ENCODE measurements around the gene IDI1.
"Not testable (repeated sequence)": the region's sequence is repeated elsewhere in the genome, so short reads cannot be mapped to it uniquely, and the experiment has no call there.

Gene IDI1

DNA sequence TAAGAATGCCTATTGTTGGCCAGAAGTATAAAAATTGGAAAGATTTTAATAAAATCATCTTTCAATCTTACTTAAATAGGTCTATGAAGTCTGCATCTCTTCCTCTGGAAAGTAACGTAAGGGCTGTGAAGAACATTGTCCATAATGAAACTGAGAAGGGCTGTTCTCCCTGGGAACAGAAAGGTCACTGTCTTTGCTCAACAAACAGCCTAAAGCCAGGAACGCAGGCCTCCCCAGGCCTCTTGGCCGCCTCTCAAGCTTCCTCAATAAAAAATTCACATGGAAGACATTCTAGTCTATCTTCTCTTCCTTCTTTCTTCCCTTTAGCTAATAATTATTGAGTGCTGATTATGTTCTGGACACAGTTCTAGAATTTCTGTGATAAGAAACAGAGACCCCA, 14.2 kb downstream of the IDI1 start:
- DNase-seq (ENCODE audit: low spot score): no peak

DNA sequence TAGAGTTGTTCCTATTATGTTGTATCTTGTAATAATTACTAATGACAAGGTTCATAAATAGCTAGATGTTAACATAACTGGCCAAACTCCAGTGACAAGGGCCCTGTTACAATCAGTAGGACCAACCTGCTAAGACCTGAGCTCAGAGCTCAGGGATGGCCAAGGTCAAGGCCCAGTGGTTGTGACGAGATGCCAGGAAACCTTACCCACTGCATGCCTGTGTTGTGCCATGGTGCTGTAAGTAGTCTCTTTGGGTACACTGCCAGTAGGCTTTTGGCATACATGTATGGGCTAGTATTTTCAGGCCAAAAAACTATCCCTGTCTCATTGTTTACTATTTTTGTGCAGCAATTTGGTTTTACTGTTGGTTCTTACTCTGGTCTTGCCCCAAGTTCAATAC, 15.3 kb downstream of the IDI1 start:
- DNase-seq (ENCODE audit: low spot score): no peak

DNA sequence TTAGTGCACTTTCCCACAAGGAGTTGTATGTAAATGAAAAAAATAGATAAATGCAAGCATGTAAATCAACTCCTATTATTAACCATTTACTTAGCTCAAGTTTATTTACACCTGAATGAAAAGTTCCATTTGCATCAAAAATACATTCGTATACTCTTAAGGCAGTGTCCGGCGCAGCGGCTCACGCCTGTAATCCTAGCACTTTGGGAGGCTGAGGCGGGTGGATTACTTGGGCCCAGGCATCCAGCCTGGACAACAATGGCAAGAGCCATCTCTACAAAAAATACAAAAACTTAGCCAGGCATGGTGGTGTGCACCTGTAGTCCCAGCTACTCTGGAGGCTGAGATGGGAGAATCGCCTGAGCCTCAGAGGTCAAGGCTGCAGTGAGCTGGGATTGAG, 19.1 kb downstream of the IDI1 start:
- DNase-seq (ENCODE audit: low spot score): no peak

DNA sequence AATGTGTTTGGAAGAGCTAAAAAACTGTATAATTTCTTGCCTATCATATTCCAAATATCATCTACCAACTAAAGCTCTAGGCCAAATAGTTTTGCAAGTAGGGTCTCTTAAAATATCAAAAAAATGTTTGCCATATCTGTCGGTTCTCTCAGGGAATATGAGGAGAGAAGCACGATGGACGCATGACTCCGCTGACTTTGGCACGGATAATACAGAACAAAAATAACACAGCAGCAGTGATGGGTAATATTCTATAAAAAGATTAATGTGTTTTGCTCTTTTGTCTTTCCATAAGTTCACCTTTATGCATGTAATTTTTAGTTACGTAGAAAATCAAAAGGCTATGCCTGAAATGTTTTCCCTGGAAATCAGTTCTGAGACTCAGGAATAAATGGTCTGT, 22.3 kb downstream of the IDI1 start:
- DNase-seq (ENCODE audit: low spot score): no peak

DNA sequence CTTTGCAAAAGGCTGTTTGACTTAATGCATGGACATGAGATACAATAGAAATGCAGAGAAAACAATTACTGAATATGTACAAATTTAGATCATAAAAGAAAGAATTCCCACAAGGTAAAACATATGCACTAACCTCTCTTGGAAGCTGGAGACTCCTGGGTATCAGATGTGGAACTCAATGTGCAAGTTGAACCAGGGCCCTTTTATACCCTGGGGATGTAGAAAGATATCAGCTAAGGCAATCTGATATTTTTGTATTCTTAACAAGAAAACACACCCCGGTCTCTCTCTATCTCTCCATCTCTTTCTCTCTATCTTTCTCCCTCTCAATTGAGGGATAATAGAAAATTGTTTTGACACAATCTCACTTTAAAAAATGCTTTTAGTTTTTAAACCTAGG, 23.2 kb downstream of the IDI1 start, which contains the start of gene IDI2:
Gene IDI2 (minus strand): TSS at position 177 of the 400 bp plus-strand sequence. CDS start 1,136 bp downstream, outside the sequence.
- DNase-seq (ENCODE audit: low spot score): no peak

DNA sequence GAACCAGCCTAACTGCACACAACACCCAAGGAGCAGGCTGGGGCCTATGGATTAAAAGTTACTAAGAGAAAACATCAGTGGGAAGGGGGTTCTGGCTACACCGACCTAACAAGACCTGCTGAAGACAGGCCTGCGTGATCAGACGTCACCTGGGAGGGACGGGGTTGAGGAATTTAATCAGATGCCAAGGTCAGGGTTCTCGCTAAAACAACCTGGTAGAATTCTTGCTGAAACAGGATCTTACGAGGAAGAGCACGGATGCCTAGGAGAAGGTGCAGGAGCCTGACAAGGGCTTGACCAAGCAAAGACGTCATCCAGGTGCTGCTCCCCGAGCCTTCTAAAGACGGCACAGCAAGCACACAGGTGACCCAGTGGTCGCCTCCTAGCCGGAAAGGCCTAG, 24.8 kb downstream of the IDI1 start:
- no peak for DNase-seq (ENCODE audit: low spot score)

DNA sequence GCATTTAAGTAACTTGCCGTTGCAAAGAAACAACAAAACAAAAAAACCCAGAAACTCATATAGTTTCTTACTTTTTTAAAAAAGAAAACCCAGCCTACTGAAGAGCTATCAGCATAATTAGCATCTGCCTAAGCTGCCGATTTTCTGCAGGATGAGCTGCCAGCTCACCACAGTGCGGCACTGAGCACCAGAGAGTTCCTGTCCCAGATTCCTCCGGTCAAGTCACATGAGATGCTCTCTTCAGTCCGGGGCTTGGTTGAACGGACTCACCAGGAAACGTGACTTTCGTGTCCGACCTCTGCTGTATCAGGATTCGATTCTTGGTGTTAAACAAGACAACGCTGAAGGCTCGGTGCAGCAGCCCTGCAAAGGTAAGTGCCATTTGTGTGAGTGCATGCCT, 26.5 kb downstream of the IDI1 start:
- no peak for DNase-seq (ENCODE audit: low spot score)

DNA sequence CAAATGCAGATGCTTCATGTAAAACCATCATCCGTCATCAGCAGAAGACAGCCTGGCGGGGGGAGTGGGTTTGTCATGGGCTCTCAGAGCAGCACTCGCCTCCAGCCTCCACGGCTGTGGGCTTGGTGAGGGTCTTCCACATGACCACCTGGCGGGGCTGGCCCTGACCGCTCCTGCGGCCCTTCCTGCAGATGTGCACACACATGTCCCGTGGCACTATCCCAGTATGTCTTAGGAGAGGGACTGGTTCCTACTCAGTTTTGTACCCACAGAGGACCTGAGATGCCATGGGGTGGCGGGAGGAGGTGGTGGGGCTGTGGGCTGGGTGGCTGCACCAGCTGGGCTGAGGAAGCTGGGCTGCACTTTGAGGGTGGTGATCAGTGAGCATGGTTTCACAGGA, 28.0 kb downstream of the IDI1 start:
- DNase-seq (ENCODE audit: low spot score): no peak

DNA sequence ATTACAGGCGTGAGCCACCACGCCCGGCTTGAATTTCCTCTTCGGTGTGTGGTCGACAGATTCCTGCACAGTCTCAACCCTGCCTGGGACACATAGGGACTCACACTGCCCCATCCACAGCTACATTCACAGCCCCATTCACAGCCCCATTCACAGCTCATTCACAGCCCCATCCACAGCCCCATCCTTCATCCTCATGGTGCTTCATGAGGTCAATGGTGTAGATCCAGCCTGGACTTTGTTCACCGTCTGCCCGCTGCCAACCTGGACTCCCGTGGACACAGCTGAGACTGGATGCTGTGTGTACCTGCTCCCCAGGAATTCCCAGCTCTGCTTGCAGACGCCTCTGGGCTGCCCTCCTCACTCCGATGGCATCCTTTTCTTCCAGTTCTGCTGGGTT, 28.5 kb downstream of the IDI1 start:
- no peak for DNase-seq (ENCODE audit: low spot score)

DNA sequence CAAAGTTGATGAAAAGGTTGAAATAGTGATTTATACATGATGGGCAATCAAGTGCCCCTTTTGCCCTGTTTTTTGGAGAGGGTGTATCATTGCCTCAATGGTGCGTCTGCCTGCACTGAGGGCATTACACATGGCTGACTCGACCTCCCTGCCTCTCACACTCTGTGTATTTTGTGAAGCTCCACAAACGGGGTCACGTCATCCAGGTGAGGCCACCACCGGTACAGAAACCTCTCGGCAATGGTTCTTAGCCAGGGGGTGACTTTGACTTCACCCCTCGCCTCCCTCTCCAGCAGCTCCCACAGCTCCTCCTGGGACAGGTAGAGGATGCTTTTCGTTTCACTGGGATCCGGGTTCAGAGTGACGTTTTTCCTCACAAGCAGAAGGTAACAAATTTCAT, 29.6 kb downstream of the IDI1 start:
- no peak for DNase-seq (ENCODE audit: low spot score)

DNA sequence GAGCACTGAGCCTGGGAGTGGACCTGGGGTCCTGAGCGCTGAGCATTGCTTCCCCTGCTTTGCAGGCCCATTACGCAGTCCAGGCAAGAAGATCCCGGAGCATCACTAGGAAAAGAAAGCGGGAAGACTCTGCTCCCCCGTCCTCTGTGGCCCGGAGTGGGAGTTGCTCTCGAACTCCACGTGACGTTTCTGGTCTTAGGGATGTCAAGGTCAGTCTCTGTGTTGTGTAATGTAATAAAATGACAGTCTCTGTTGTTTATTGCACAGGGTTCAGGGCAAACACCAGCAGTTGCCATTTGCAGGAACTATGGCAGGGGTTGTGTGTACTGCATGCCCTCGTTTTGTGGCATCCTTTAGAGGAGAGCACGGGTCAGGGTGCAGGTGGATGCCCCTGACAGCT, 33.2 kb downstream of the IDI1 start:
- DNase-seq (ENCODE audit: low spot score): no peak

DNA sequence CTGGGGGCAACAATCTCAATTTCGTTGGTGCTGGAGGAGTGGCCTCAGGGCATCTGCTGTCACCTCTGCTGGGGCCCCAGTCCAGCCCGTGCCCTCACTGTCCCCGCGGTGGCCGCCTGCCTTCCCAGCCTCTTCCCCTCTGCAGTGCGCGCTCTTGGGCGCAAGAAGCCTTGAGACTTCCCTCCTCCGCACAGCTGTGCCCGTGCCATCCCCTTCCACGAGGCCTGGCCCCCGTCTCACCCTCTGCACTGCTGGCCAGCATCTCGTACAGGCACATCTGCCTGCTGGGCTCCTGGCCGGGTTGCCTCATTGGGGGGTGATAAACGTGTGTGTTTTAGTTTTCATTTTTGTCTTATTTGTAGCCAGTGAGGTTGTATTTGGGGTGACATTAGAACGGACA, 37.2 kb downstream of the IDI1 start:
- DNase-seq (ENCODE audit: low spot score): no peak

DNA sequence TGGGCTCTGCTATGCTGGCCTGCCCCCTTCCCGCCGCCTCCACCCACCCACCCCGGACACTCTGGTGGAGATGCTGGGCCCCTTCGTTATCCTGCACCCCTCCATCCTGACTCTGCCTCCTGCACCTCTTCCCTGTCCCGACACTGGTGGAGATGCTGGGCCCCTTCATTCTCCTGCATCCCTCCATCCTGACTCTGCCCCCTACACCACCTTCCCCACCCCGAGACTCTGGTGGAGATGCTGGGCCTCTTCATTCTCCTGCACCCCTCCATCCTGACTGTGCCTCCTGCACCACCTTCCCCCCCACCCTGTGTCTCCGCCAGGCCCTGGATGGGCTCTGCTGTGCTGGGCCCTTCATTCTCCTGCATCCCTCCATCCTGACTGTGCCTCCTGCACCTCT, 38.2 kb downstream of the IDI1 start:
- no peak for DNase-seq (ENCODE audit: low spot score)

DNA sequence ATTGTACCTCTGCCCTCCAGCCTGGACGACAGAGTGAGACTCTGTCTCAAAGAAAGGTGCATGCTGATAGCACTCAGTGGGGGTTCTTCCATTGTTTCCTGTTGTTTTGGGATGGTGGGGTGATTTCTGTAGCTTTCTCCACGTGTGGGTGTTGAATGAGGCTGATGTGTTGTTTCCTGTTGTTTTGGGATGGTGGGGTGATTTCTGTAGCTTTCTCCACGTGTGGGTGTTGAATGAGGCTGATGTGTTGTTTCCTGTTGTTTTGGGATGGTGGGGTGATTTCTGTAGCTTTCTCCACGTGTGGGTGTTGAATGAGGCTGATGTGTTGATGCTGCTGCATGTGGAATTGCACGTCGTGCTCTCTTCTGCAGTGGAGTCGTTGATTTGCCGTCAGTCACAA, 39.0 kb downstream of the IDI1 start:
- DNase-seq (ENCODE audit: low spot score): not testable (repeated sequence)

DNA sequence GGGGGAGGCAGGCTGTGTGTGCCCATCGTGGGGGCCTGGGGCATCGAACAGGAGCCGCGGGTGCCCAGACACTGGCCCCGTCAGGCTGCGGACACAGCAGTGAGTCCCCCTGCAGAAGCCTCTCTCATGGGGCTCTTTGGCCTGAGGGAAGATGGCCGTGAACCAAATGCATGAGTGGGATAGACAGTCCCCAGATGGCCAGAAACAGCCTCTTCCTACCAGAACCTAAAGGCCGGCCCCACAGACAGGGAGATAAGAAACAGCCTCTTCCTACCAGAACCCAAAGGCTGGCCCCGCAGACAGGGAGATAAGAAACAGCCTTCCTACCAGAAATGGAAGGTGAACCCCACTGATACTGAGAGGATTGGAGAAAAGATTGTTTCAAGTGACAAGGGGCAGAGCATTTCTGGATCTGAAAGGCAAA, 39.8 kb downstream of the IDI1 start:
- DNase-seq (ENCODE audit: low spot score): no peak

DNA sequence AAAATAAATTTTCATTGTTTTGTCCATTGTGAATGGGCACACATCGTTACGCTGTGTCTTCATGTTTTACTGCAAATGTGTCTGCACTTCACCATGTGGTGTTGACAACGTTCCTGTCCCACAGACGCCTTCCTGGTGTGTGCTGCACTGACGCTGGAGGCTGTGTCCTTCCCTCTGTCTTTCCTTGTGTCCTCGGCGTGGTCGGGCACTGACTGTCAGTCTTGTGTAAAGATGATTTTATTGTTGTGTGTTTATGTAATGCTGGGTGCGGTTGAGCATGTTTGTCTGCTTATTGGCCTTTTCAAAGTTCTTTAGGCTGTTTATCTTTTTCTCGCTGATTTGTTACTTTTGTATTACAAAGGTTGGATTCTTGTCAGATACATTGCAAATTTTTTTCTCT, 41.3 kb downstream of the IDI1 start:
- DNase-seq (ENCODE audit: low spot score): no peak

DNA sequence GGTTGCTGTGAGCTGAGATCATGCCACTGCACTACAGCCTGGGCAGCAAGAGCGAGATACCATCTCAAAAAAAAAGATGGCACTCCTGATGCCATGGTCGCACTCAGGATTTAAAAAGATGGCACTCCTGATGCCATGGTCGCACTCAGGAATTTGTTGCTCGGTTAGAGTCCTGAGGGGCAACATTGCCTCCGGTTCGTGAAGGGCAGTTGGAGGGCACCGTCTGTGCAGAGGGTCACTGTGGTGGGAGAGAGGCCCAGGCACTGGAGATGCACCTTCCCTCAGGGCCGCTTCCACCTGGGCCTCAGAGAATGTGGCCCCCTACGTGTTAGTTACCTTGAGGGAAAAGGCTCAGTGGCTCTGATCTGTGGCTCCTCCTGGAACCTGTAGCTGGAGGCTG, 42.3 kb downstream of the IDI1 start:
- DNase-seq (ENCODE audit: low spot score): no peak

DNA sequence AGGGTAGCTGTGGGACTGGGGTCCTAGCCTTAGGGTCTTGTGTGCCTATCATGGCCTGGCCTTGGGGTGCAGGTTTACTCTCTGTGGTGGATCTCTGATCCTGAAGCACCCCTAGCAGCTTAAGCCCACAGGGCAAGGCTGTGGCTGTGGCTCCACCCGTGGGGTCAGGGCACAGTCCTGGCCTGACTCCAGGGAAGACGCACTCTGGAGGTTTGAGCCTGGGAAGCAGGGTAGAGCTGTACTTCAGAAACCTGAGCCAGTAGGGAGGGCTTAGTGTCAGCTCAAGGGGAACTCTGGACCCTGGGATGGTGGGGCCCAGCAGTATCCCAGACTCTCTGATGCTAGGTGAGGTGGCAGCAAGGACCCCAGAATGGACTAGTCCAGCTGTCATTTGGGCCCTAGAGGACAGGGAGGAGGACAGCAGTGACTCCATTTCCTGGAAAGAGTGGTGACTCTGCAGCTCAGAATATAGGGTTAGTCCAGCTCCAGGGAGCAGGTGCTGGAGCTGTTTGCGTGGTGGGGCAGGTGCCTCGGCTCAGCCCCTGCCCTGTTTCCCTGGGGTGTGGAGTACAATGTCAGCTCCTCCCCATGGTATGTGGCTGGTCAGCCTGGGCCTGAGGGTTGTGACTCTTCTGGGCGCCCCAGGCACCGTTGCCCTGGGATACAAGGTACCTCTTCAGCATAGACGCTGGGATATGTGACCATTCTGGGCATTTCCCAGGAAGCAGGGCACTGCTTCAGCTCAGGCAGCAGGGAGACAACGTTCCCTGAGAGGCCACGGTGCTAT, 44.8 kb downstream of the IDI1 start:
- no peak for DNase-seq (ENCODE audit: low spot score)

DNA sequence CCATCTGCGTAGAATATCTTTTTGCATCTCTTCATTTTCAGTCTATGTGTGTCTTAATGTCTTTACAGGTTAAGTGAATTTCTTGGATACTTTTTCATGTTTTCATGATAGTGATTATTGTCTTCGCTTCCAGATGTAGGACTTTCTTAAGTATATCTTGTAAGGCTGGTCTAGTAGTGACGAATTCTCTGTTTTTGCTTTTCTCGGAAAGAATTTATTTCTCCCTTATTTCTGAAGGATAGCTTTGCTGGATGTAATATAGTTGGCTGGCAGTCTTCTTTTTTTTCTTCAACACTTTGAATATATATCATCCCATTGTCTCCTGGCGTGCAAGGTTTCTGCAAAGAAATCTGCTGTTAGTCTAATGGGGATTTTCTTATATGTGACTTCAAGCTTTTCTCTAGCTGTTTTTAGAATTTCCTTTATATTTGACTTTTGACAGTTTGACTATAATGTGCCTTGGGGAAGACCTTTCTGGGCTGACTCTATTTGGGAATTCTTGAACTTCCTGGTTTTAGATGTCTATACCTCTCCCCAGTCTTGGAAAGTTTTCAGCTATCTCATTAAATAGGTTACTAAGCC, 46.4 kb downstream of the IDI1 start:
- DNase-seq (ENCODE audit: low spot score): no peak

DNA sequence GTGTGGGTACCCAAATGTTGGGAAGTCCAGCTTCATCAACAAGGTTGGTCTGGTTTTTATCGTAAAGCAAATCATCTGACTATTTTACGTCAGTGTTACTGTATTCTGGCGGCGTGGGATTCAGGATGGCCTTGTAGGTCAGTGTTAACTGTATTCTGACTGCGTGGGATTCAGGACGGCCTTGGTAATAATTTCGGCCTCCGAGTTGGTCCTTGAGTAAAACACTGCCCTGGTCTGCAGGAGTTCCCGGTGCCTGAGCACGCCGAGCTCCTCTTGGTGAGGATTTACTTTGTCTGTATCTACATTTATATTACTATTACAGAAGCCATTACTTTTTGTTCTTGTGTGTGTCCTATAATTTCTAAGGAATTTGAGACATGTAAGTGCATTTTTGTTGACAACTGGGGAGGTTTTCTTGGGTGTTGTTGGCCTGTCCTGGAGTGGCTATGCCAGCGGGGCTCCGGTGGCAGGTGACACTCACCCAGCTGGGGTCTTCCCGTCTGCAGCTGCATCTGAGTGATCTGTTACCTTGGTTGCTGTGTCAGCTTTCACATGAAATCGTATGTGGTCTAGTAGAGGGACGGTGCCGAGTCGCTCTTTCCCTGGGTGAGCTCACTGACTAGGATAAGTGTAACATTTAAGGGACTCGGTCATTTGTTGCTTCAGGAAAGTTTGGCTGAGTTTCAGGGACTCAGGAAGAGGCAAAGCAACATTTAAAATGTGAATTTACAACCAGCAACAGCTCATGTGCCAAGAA, 51.5 kb downstream of the IDI1 start:
- DNase-seq (ENCODE audit: low spot score): no peak

DNA sequence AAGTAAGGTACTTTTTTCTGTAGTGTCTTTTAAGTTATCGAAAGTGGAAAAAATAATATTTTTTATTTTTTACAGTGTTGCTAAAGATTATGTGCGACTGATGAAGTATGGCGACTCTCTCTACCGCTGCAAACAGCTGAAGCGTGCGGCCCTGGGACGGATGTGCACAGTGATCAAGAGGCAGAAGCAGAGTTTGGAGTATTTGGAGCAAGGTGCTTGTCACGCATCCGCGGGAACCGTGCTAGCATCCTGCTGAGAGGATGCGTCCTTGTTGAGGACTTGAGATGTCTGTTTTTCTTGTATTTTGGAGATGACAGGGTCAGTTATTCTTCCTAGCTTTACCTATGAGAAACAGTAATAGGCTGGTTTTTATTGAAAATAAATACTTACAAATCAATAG, 52.9 kb downstream of the IDI1 start:
- DNase-seq (ENCODE audit: low spot score): no peak

DNA sequence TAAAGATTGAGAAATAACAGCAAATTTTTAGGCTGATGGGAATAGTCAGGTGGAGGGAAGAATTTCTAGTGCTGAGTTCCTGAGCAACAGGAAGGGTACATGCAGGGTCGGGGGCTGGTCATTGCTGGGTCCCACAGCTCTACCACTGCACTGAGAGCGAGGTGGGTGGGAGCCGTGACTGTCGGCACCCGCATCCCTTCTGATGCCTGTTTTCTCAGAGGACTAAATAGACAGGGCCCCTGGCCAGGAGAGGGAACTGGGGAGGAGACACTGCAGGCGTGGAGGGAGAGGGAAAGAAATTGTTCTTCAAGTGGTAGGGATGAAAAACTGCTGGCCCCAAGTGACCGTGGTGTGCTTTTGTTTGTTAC, 53.4 kb downstream of the IDI1 start:
- no peak for DNase-seq (ENCODE audit: low spot score)

DNA sequence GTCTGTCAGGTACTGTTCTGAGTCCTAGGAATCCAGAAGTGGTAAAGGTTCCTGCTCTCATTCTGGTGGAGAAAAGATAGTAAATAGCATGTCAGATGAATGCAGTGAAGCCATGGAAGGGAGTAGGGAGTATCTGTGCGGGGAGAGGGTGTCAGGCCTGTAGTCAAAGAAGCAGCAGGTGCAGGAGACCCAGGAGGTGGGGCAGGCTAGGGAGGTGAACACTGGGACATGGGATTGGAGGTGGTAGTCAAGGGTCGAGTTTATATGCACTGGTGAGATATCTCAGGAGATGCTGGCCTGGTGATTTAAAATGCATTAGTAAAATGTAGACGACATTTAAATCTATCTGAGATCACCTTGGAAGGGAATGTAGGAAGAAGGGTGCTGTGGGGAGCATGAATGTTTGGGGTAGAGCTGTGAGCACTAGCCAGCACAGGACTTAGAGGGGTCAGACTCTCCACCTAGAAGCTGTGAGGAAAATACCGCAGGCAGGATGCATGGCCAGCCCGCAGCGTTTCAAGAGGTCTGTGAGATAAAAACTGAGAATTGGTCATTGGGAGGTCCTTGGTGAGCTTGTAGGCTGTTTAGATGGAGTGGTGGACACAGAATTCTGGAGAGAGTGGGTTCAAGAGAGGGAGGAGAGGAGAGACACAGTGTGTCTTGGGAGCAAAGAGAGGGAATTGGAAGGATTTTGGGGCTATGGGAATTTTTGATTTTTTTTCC, 53.9 kb downstream of the IDI1 start:
- DNase-seq (ENCODE audit: low spot score): no peak

Data from D341Med (cell line).